Gastroesophageal sphincter (tissue), 4 donors: ENCODE results near the gene YIF1B. TPM values are rescaled to one million over a fixed set of nuclear protein-coding genes. Genes with fewer than 3 reads are reported as not detected.

Experiments
- ATAC-seq: fragments of 150-250 bp; one replicate; pipeline ENCODE4 v1.9.1; 2016; ENCODE audit warnings: mild to moderate bottlenecking, moderate library complexity
- H3K27ac ChIP-seq, 4 donors: fragments of 200-600 bp; sonication (generic) in 3 of 4; 1 replicate in 3 of 4; 2 replicates in 1 of 4; pipeline ENCODE4 v1.5.1; 2016 to 2019
- H3K27me3 ChIP-seq: fragments of 200-600 bp; sonication (generic); one replicate; pipeline ENCODE4 v1.5.1; 2019
- H3K36me3 ChIP-seq, 2 donors: fragments of 200-600 bp; sonication (generic); one replicate each; pipeline ENCODE4 v1.5.1; 2019; ENCODE audit warnings: control low read depth in 1 of 2
- H3K4me1 ChIP-seq, 3 donors: fragments of 200-600 bp; sonication (generic); 1 replicate in 2 of 3; 2 replicates in 1 of 3; pipeline ENCODE4 v1.5.1; 2016 to 2019; ENCODE audit warnings: control low read depth in 2 of 3
- H3K4me3 ChIP-seq, 2 donors: fragments of 200-600 bp; sonication (generic); one replicate each; pipeline ENCODE4 v1.5.1; 2019; ENCODE audit warnings: mild to moderate bottlenecking in 1 of 2, moderate library complexity in 1 of 2
- H3K9me3 ChIP-seq, 3 donors: fragments of 200-600 bp; sonication (generic); one replicate each; pipeline ENCODE4 v1.5.1; 2017 to 2019; ENCODE audit warnings: control low read depth in 2 of 3
- CTCF ChIP-seq, 4 experiments: fragments of 200-600 bp in 2 of 4; fragments of 450-650 bp in 2 of 4; sonication (generic) in 1 of 4; IDR thresholded peaks; one replicate each; pipeline ENCODE4 v1.5.1; 2017 to 2019; ENCODE audit warnings: antibody characterized with exemption in 4 of 4, mild to moderate bottlenecking in 2 of 4, moderate library complexity in 2 of 4
- EP300 ChIP-seq: sonication (generic); formaldehyde crosslinking; IDR thresholded peaks from one replicate; pipeline ENCODE4 v1.6.1; 2017; ENCODE audit warnings: antibody characterized with exemption, mild to moderate bottlenecking
- POLR2A ChIP-seq, 2 donors: fragments of 450-650 bp; IDR thresholded peaks; one replicate each; pipeline ENCODE4 v1.6.1; 2017; ENCODE audit warnings: antibody characterized with exemption in 2 of 2, mild to moderate bottlenecking in 2 of 2, moderate library complexity in 1 of 2
- POLR2AphosphoS5 ChIP-seq: sonication (generic); formaldehyde crosslinking; IDR thresholded peaks from one replicate; pipeline ENCODE4 v1.6.1; 2017; ENCODE audit warnings: antibody characterized with exemption
- WGBS, 2 donors: methylation state at CpG; one replicate each; pipeline ENCODE4 v1.1.5; 2018; ENCODE audit warnings: low coverage in 1 of 2; 5-methylcytosine and 5-hydroxymethylcytosine counted together
- total RNA-seq, 4 donors: library from RNA; depleted of rRNA; stranded (reverse); fragments of >200 nt; gene quantifications; one replicate each; pipeline ENCODE4 v1.1.0, GENCODE V29; 2016

The YIF1B gene
- total RNA-seq, 4 donors from 2014 or later: 14.0 to 20.7 (median 17.1) TPM

DNA sequence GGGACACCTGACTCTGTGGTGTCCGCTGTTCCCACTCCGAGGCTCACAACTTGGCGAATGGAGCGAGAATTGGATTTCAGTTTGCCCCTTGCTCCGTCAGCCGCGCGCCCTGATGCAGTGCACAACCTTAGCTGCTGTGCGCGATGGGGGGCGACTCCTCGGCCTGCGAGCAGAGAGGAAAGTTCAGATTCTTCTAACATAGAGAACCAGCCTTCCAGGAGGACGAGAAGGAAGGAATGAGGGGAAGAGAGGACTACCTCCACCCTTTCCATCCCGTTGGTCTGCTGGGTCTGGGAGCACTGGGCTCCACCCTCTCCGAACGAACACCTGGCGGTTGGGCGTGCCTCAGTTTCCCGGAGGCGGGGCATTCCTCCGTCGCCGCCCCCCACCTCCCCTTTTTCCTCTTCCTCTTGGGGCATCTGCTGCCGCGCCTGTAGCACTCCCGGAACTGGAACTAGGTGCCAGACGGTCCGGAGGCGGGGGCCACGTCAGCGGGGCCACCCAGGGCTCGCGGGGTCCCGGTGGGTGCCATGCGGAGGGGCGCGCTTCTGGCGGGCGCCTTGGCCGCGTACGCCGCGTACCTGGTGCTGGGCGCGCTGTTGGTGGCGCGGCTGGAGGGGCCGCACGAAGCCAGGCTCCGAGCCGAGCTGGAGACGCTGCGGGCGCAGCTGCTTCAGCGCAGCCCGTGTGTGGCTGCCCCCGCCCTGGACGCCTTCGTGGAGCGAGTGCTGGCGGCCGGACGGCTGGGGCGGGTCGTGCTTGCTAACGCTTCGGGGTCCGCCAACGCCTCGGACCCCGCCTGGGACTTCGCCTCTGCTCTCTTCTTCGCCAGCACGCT is 3.9 kb upstream of the YIF1B start, which contains the start of gene KCNK6:
TSS of gene KCNK6 (plus strand) at position 425 of the 838 bp plus-strand sequence. CDS start at position 531, 106 bp downstream.
- H3K9me3 ChIP-seq: no peaks in the 10 kb centered on the region
- no peak for ATAC-seq
- H3K4me3 ChIP-seq: peak within 1 kb of the TSS; percentile 57 to 74
- 0% methylated on average over 4 of the region's 76 CpGs; no CpG with 5 or more reads in 1 of the 2 donors for WGBS, 2 donors
- H3K27ac ChIP-seq: peak within 1 kb of the TSS in 3 of 4 donors; percentile 77 to 82 (median 77)
- H3K36me3 ChIP-seq: peaks cover 0 to 5% of the 10 kb centered on the region in 2 donors
- peaks cover 15% of the 10 kb centered on the region for H3K27me3 ChIP-seq
- no peak for TF ChIP-seq POLR2AphosphoS5
- TF ChIP-seq POLR2A (IDR thresholded peaks at IDR 0.05): peak in 1 of 2 donors; percentile 26
- H3K4me1 ChIP-seq: peaks cover 0 to 62% (median 24%) of the 10 kb centered on the region in 3 donors

GRCh38 chr19:38318660-38319059 is 2.9 kb upstream of the YIF1B start:
- WGBS, 2 donors: 22 to 40% methylated on average over 3 to 5 of the region's 6 CpGs
- H3K27ac ChIP-seq: peak overlapping the region in 3 of 4 donors; percentile 74 to 77 (median 77)
- H3K36me3 ChIP-seq: no peaks in the 10 kb centered on the region
- peaks cover 0 to 62% (median 24%) of the 10 kb centered on the region in 3 donors for H3K4me1 ChIP-seq
- H3K9me3 ChIP-seq: no peaks in the 10 kb centered on the region
- peaks cover 15% of the 10 kb centered on the region for H3K27me3 ChIP-seq
- no peak for ATAC-seq
- H3K4me3 ChIP-seq: no peak overlapping the region
- TF ChIP-seq POLR2A (IDR thresholded peaks at IDR 0.05) (no peak), CTCF (IDR thresholded peaks at IDR 0.05) (no peak)

DNA sequence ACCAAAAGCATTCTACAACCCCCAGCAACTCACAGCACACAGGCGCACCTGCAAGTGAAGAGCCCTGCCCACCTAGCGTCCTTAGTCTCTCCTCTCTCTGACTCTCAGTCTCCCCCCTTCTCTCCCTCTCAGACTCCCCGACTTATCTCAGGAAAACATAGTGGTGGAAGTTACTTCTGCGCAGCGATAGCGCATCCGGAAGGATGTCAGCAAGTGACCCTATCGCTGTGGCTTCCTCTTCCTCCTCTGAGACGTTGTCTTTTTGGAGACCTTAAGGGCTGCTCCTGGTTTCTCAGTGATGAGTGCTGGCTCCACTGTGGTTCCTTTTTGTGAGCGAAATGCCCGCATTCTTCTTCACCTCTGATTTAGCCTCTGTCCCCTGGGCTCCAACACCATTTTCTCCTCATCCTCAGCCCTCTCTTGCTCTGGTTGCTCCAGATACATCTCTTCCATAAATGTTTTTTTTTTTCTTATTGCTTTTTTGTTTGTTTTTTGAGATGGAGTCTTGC is 1.4 kb upstream of the YIF1B start:
- Histone ChIP-seq H3K9me3 (no peaks in the 10 kb centered on the region), H3K27ac (peak overlapping the region in 2 of 4 donors; percentile 82), H3K27me3 (peaks cover 15% of the 10 kb centered on the region), H3K4me3 (peak overlapping the region in 1 of 2 donors; percentile 1), H3K36me3 (no peaks in the 10 kb centered on the region), H3K4me1 (peaks cover 0 to 58% (median 24%) of the 10 kb centered on the region in 3 donors)
- TF ChIP-seq EP300 (no peak), POLR2A (IDR thresholded peaks at IDR 0.05) (no peak), CTCF (IDR thresholded peaks at IDR 0.05) (no peak), POLR2AphosphoS5 (no peak)
- 66 to 74% methylated on average over 3 to 11 of the region's 11 CpGs for WGBS, 2 donors
- no peak for ATAC-seq

DNA sequence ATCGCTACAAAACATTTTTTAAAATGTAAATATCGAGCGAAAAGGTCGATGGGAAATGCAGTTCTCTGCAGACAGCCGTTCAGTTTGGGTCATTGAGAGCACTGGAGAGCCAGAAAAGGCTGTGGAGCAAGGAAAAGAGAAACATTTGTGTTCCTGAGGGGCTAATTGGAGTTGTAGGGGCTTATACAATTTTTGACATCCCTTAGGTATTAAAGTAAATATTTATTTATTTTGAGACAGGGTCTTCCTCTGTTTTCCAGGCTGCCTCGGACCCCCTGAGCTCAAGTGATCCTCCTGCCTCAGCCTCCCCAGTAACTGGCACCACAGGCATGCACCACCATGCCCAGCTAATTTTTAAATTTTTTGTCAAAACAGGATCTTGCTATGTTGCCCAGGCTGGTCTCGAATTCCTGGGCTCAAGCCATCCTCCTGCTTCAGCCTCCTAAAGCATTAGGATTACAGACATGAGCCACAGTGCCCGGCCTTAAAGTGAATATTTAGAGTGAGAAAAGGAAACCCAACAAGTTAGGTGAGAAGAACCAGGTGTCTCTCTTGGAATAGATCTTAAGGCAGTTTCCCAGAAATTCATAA is 825 bp upstream of the YIF1B start:
- ATAC-seq: no peak
- 30 to 33% methylated on average over 7 to 8 of the region's 8 CpGs for WGBS, 2 donors
- peak overlapping the region; percentile 45 to 88 (median 82) for H3K27ac ChIP-seq

More for the DNA sequence above, 825 bp upstream of the YIF1B start:
- TF ChIP-seq POLR2A (IDR thresholded peaks at IDR 0.05) (no peak), EP300 (no peak), POLR2AphosphoS5 (no peak), CTCF (IDR thresholded peaks at IDR 0.05) (no peak)
- Histone ChIP-seq H3K27me3 (peaks cover 15% of the 10 kb centered on the region), H3K9me3 (no peaks in the 10 kb centered on the region), H3K36me3 (no peaks in the 10 kb centered on the region), H3K4me1 (peaks cover 0 to 53% (median 21%) of the 10 kb centered on the region in 3 donors), H3K4me3 (peak overlapping the region; percentile 15 to 61)
